ENCODE data around the gene SLC22A4.

SLC22A4 gene

DNA sequence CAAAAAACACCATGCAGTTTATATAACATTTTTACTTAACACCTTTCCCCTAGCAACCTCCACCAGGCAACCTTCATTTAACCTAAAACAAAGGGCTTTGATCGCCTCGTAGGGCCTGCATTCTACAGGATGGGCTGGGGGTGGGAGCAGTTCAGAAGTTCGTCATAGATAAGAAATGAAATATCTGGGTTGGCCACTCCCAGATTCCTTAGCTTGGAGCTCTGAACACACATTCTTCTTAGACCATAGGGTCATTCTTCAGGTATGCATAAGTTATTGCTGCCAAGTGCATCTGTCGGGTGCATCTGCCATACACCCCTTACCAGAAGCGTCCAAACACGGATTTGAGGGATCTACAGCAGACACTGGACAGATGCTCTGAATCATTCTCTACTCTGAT, 71.0 kb downstream of the SLC22A4 start:
- in situ Hi-C loops (cut with MboI; ENCODE audit: low sequenced_read_pairs, unreplicated experiment) = no loop called here
- no peak for TF ChIP-seq CTCF (IDR thresholded peaks at IDR 0.05; ENCODE audit: borderline replicate concordance, control extremely low read depth, extremely low read depth, insufficient read depth, missing control alignments)

DNA sequence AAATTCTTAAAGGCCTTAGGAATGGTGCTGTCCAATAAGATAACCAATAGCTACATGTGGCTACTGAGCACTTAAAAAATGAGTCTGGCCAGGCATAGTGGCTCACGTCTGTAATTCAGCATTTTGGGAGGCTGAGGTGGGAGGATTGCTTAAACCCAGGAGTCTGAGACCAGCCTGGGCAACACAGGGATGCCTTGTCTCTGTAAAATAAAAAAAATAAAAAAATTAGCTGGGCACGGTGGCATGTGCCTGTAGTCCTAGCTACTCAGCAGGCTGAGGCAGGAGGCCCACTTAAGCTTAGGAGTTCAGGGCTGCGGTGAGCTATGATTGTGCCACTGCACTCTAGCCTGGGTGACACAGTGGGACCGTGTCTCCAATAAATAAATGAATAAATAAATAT, 74.0 kb downstream of the SLC22A4 start:
- in situ Hi-C loops (cut with MboI; ENCODE audit: low sequenced_read_pairs, unreplicated experiment) = no loop called here
- DNase-seq (ENCODE audit: low spot score) = no peak
- TF ChIP-seq CTCF (IDR thresholded peaks at IDR 0.05; ENCODE audit: borderline replicate concordance, control extremely low read depth, extremely low read depth, insufficient read depth, missing control alignments) = no peak

More for the DNA sequence above, 71.0 kb downstream of the SLC22A4 start:
- no peak for DNase-seq (ENCODE audit: low spot score)

GRCh38 chr5:132369007-132369473, 74.8 kb downstream of the SLC22A4 start:
- in situ Hi-C loops (cut with MboI; ENCODE audit: low sequenced_read_pairs, unreplicated experiment) = no loop called here
- no peak for TF ChIP-seq CTCF (IDR thresholded peaks at IDR 0.05; ENCODE audit: borderline replicate concordance, control extremely low read depth, extremely low read depth, insufficient read depth, missing control alignments)
- DNase-seq (ENCODE audit: low spot score) = no peak

GRCh38 chr5:132369474-132370180, 75.4 kb downstream of the SLC22A4 start, which contains the start of gene SLC22A5:
TSS of gene SLC22A5 (plus strand) at chr5:132369710. CDS start at chr5:132369973, 263 bp downstream.
- in situ Hi-C loops (cut with MboI; ENCODE audit: low sequenced_read_pairs, unreplicated experiment) = no loop called here
- peak; percentile 88 for DNase-seq (ENCODE audit: low spot score)
- TF ChIP-seq CTCF (IDR thresholded peaks at IDR 0.05; ENCODE audit: borderline replicate concordance, control extremely low read depth, extremely low read depth, insufficient read depth, missing control alignments) = no peak

DNA sequence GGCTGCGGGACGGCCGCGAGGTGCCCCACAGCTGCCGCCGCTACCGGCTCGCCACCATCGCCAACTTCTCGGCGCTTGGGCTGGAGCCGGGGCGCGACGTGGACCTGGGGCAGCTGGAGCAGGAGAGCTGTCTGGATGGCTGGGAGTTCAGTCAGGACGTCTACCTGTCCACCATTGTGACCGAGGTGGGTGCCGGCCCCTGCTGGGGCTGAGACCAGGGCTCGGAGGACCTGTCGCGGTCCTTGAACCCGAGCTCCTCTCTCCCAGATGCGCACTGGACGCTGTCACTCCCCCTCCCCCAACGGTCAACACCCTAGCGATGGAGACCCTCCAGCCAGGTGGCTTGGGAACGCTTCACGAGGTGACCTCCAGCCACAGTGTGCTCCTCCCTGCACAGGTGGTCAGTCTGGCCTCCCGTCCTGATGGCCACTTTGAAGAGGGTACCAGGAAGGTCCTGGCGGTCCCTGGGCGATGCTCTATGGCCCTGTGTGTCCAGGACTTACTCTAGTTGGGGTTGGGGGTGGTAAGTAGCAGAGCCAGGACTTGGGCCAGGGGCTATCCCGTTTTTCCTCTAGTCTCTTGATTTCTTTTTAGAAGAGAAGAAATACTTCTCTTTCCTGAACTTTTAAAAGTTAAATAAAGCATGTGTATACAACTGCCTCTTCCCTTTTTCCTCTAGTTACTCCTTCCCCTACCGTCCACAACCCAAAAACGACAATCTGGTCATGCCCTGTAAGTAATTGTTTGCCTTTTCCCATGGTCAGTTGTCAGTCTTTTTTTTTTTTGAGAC, 76.2 kb downstream of the SLC22A4 start:
- in situ Hi-C loops (cut with MboI; ENCODE audit: low sequenced_read_pairs, unreplicated experiment) = no loop called here
- TF ChIP-seq CTCF (IDR thresholded peaks at IDR 0.05; ENCODE audit: borderline replicate concordance, control extremely low read depth, extremely low read depth, insufficient read depth, missing control alignments) = no peak
- no peak for DNase-seq (ENCODE audit: low spot score)

GRCh38 chr5:132370971-132371602, 76.9 kb downstream of the SLC22A4 start:
- DNase-seq (ENCODE audit: low spot score) = no peak
- in situ Hi-C loops (cut with MboI; ENCODE audit: low sequenced_read_pairs, unreplicated experiment) = no loop called here

More at GRCh38 chr5:132370971-132371602, 76.9 kb downstream of the SLC22A4 start:
- TF ChIP-seq CTCF (IDR thresholded peaks at IDR 0.05; ENCODE audit: borderline replicate concordance, control extremely low read depth, extremely low read depth, insufficient read depth, missing control alignments) = no peak
